Heart left ventricle (tissue), 16 donors: ENCODE measurements around the gene ZDHHC24. TPM values are rescaled to one million over a fixed set of nuclear protein-coding genes. Genes with fewer than 3 reads are reported as not detected.

Experiments used
- ATAC-seq, 4 donors: fragments of 200-7000 bp; cut with Tn5 transposase; one replicate each; pipeline ENCODE4 v1.9.1; 2020 to 2022; ENCODE audit warnings: moderate library complexity in 4 of 4, mild to moderate bottlenecking in 3 of 4, moderate number of reproducible peaks in 1 of 4
- DNase-seq, 5 donors: peaks; one replicate each; pipeline ENCODE4 v3.0.0-alpha.2; 2020
- H3K27ac ChIP-seq, 12 donors: fragments of 200-600 bp; sonication (generic) in 4 of 12; one replicate each; pipeline versions ENCODE4 v1.5.0 to v1.8.0; 2016 to 2022; ENCODE audit warnings: mild to moderate bottlenecking in 2 of 12
- H3K27me3 ChIP-seq, 9 donors: fragments of 200-600 bp; sonication (generic) in 2 of 9; one replicate each; pipeline versions ENCODE4 v1.5.1 to v1.8.0; 2016 to 2022; ENCODE audit warnings: mild to moderate bottlenecking in 3 of 9
- H3K36me3 ChIP-seq, 9 donors: fragments of 200-600 bp; sonication (generic) in 2 of 9; one replicate each; pipeline versions ENCODE4 v1.5.0 to v1.8.0; 2018 to 2022; ENCODE audit warnings: mild to moderate bottlenecking in 2 of 9
- H3K4me1 ChIP-seq, 12 donors: fragments of 200-600 bp; sonication (generic) in 4 of 12; one replicate each; pipeline versions ENCODE4 v1.5.0 to v1.8.0; 2016 to 2022; ENCODE audit warnings: mild to moderate bottlenecking in 3 of 12
- H3K4me3 ChIP-seq, 12 donors: fragments of 200-600 bp; sonication (generic) in 4 of 12; one replicate each; pipeline versions ENCODE4 v1.5.0 to v1.8.0; 2017 to 2022; ENCODE audit warnings: mild to moderate bottlenecking in 9 of 12, moderate library complexity in 4 of 12
- H3K9me3 ChIP-seq, 12 donors: fragments of 200-600 bp; sonication (generic) in 4 of 12; one replicate each; pipeline versions ENCODE4 v1.5.0 to v1.8.0; 2016 to 2022; ENCODE audit warnings: mild to moderate bottlenecking in 1 of 12
- POLR2A ChIP-seq, 2 donors: fragments of 450-650 bp; IDR thresholded peaks; one replicate each; pipeline ENCODE4 v1.6.1; 2017; ENCODE audit warnings: antibody characterized with exemption in 2 of 2, mild to moderate bottlenecking in 2 of 2, moderate library complexity in 2 of 2
- WGBS, 4 donors: extraction: QIAGEN DNeasy Blood & Tissue Kit in 2 of 4; methylation state at CpG; one replicate each; pipeline versions ENCODE4 v1.1.5 to v1.1.7; 2013 to 2018; 5-methylcytosine and 5-hydroxymethylcytosine counted together
- intact Hi-C, 10 donors: fragments of 100-400 bp; cut with DNase I; formaldehyde crosslinking; loops; one replicate each; pipeline versions ENCODE4 v1.11.1 to v1.14.2; 2022
- polyA plus RNA-seq, 2 donors: library from polyadenylated mRNA; stranded (reverse); fragments of 200-250 nt; gene quantifications; one replicate each; pipeline ENCODE4 v1.2.3, GENCODE V29; 2013
- total RNA-seq, 9 donors: library from RNA; depleted of rRNA in 2 of 9; stranded (reverse); fragments of >200 nt in 2 of 9; fragmentation: NEBNext Ultra II Directional in 3 of 9; extraction: Animal tissue kit (Norgen Biotek cat#: 25700) in 3 of 9; gene quantifications; one replicate each; pipeline versions ENCODE4 v1.1.0 to v1.2.4, GENCODE V29; 2016 to 2023
- TF ChIP-seq, protein P1 (sequence below), 12 donors: fragments of 200-600 bp; sonication (generic) in 4 of 12; IDR thresholded peaks; one replicate each; pipeline versions ENCODE4 v1.5.0 to v1.8.0; 2018 to 2022; ENCODE audit warnings: antibody characterized with exemption in 12 of 12, mild to moderate bottlenecking in 5 of 12
- donor health status: ischemic (EF 13 %, LVEDD 7.1; RV severe dilation, severe dysfunction).
- donor health status: healthy with polysubstance abuse.
- donor health status: DM: no; HTN: yes; CAD: no.
- donor health status: DM: no; HTN: no; CAD: no.
- donor health status: ischemic (EF 25% LVEDD 6.9; RV normal size, moderate dysfunction).
- donor health status: ischemic (EF 25% LVEDD 5.7; RV mildly dilated, moderate dysfunction).
- donor health status: healthy.
- donor health status: DM: yes; HTN: yes; CAD: no.
- donor health status: ischemic (EF 35%, LVEDD 5.7; RV mildly dilated, moderate dysfunction).
- donor health status: nonischemic (EF 11% LVEDD 7.7; RV severe dilation, severe dysfunction).
- donor health status: DM: yes; HTN: yes; CAD: no.
- donor health status: PGD.
- donor health status: ischemic (EF 29% LVEDD 5.4; RV normal size, mild dysfunction).
- donor health status: nonischemic (EF 23%, LVEDD 6.1; RV moderate dilation, normal function).

The ZDHHC24 gene
- total and polyA plus RNA-seq, 11 donors = 5.1 to 13.2 (median 6.7) TPM

DNA sequence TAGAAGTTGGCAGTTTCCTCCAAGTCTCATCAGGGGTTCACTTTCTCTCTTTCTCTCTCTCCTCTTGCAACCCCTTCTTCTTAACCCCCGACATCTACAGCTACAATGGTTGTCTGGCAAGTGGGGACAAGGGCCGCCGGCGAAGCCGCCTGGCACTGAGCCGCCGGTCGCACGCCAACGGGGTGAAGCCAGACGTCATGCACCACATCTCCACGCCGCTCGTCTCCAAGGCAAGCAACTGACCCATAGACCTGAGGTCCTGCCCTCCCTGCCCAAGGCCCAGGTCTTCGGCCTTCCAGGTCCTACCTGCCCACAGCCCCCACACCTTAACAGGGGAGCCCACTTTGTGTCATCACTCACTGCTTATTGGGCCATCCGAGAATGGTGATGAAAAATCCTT is 74.7 kb downstream of the ZDHHC24 start:
- intact Hi-C loops = no loop called here
- peaks cover 0 to 51% (median 27%) of the 10 kb centered on the region in 9 donors for H3K36me3 ChIP-seq
- no peaks in the 10 kb centered on the region for H3K27me3 ChIP-seq
- H3K4me1 ChIP-seq = peaks cover 0 to 23% (median 10%) of the 10 kb centered on the region in 12 donors
- ATAC-seq = no peak
- no peaks in the 10 kb centered on the region for H3K9me3 ChIP-seq
- 93 to 97% (median 96%) methylated on average over 16 of the region's 16 CpGs for WGBS, 4 donors
- TF ChIP-seq, protein P1, sequence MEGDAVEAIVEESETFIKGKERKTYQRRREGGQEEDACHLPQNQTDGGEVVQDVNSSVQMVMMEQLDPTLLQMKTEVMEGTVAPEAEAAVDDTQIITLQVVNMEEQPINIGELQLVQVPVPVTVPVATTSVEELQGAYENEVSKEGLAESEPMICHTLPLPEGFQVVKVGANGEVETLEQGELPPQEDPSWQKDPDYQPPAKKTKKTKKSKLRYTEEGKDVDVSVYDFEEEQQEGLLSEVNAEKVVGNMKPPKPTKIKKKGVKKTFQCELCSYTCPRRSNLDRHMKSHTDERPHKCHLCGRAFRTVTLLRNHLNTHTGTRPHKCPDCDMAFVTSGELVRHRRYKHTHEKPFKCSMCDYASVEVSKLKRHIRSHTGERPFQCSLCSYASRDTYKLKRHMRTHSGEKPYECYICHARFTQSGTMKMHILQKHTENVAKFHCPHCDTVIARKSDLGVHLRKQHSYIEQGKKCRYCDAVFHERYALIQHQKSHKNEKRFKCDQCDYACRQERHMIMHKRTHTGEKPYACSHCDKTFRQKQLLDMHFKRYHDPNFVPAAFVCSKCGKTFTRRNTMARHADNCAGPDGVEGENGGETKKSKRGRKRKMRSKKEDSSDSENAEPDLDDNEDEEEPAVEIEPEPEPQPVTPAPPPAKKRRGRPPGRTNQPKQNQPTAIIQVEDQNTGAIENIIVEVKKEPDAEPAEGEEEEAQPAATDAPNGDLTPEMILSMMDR (IDR thresholded peaks at IDR 0.05) = no peak
- TF ChIP-seq POLR2A (IDR thresholded peaks at IDR 0.05) = no peak
- H3K27ac ChIP-seq = no peak overlapping the region
- no peak overlapping the region for H3K4me3 ChIP-seq
- DNase-seq = no peak

Other genes starting within 250 kb of the ZDHHC24 start
- 10 to 100 TPM in 5 of 9 donors, 1 to 10 TPM in 4; 6.5 to 33.1 (median 11.8) TPM for gene CD248, start 229.0 kb downstream of the ZDHHC24 start, total RNA-seq
- 10 to 100 TPM in 1 of 2 donors, 1 to 10 TPM in 1; 6.0 to 19.9 TPM for gene CD248, start 229.0 kb downstream of the ZDHHC24 start, polyA plus RNA-seq
- 1 to 10 TPM in 8 of 9 donors, under 1 TPM in 1; 0.99 to 5.2 (median 1.5) TPM for gene RIN1, start 209.6 kb downstream of the ZDHHC24 start, total RNA-seq
- gene RIN1, start 209.6 kb downstream of the ZDHHC24 start, polyA plus RNA-seq = 1 to 10 TPM; 1.3 to 2.9 TPM
- gene BRMS1, start 200.9 kb downstream of the ZDHHC24 start, total RNA-seq = 10 to 100 TPM in 8 of 9 donors, 1 to 10 TPM in 1; 9.7 to 39.2 (median 16.5) TPM
- gene BRMS1, start 200.9 kb downstream of the ZDHHC24 start, polyA plus RNA-seq = 10 to 100 TPM; 24.7 to 77.4 TPM
- gene B4GAT1, start 198.4 kb downstream of the ZDHHC24 start, total RNA-seq = 100 to 1,000 TPM in 1 of 9 donors, 10 to 100 TPM in 8; 37.3 to 109 (median 52.3) TPM
- 10 to 100 TPM; 37.2 to 54.0 TPM for gene B4GAT1, start 198.4 kb downstream of the ZDHHC24 start, polyA plus RNA-seq
- 10 to 100 TPM in 6 of 9 donors, 1 to 10 TPM in 3; 6.8 to 30.9 (median 13.1) TPM for gene SLC29A2, start 174.3 kb downstream of the ZDHHC24 start, total RNA-seq
- 10 to 100 TPM; 18.2 to 29.7 TPM for gene SLC29A2, start 174.3 kb downstream of the ZDHHC24 start, polyA plus RNA-seq
- gene NPAS4, start 125.0 kb downstream of the ZDHHC24 start, total RNA-seq = under 1 TPM in 1 of 9 donors, not detected in 8; 0.75 TPM
- gene NPAS4, start 125.0 kb downstream of the ZDHHC24 start, polyA plus RNA-seq = under 1 TPM in 1 of 2 donors, not detected in 1; 0.04 TPM
- gene MRPL11, start 107.2 kb downstream of the ZDHHC24 start, total RNA-seq = 10 to 100 TPM; 38.9 to 56.9 (median 47.4) TPM
- 10 to 100 TPM; 48.9 to 62.8 TPM for gene MRPL11, start 107.2 kb downstream of the ZDHHC24 start, polyA plus RNA-seq
- 10 to 100 TPM in 3 of 9 donors, 1 to 10 TPM in 6; 7.2 to 26.2 (median 8.0) TPM for gene PELI3, start 79.1 kb downstream of the ZDHHC24 start, total RNA-seq
- 1 to 10 TPM; 5.8 to 9.2 TPM for gene PELI3, start 79.1 kb downstream of the ZDHHC24 start, polyA plus RNA-seq
- 10 to 100 TPM in 6 of 9 donors, 1 to 10 TPM in 3; 6.2 to 43.1 (median 14.9) TPM for gene DPP3, start 65.6 kb downstream of the ZDHHC24 start, total RNA-seq
- 10 to 100 TPM in 1 of 2 donors, 1 to 10 TPM in 1; 6.4 to 35.5 TPM for gene DPP3, start 65.6 kb downstream of the ZDHHC24 start, polyA plus RNA-seq
- gene BBS1, start 35.4 kb downstream of the ZDHHC24 start, total RNA-seq = 10 to 100 TPM; 15.8 to 51.8 (median 18.7) TPM
- gene BBS1, start 35.4 kb downstream of the ZDHHC24 start, polyA plus RNA-seq = 10 to 100 TPM; 11.0 to 11.9 TPM
- gene ACTN3, start 855 bp upstream of the ZDHHC24 start, total RNA-seq = not detected
- under 1 TPM; 0.01 to 0.04 TPM for gene ACTN3, start 855 bp upstream of the ZDHHC24 start, polyA plus RNA-seq
- 10 to 100 TPM; 34.6 to 76.4 (median 52.8) TPM for gene CTSF, start 22.6 kb upstream of the ZDHHC24 start, total RNA-seq
- 10 to 100 TPM; 17.7 to 23.3 TPM for gene CTSF, start 22.6 kb upstream of the ZDHHC24 start, polyA plus RNA-seq
- under 1 TPM; 0.14 to 0.63 (median 0.36) TPM for gene CCDC87, start 47.0 kb upstream of the ZDHHC24 start, total RNA-seq
- gene CCDC87, start 47.0 kb upstream of the ZDHHC24 start, polyA plus RNA-seq = under 1 TPM; 0.15 to 0.18 TPM
- gene CCS, start 47.1 kb upstream of the ZDHHC24 start, total RNA-seq = 10 to 100 TPM; 13.9 to 26.7 (median 19.1) TPM
- 10 to 100 TPM; 20.2 to 41.1 TPM for gene CCS, start 47.1 kb upstream of the ZDHHC24 start, polyA plus RNA-seq
- gene RBM14, start 70.6 kb upstream of the ZDHHC24 start, total RNA-seq = 10 to 100 TPM; 20.3 to 40.0 (median 30.6) TPM
- 10 to 100 TPM; 17.4 to 34.3 TPM for gene RBM14, start 70.6 kb upstream of the ZDHHC24 start, polyA plus RNA-seq
- gene RBM4, start 92.7 kb upstream of the ZDHHC24 start, total RNA-seq = 10 to 100 TPM; 46.4 to 89.4 (median 56.6) TPM
- gene RBM4, start 92.7 kb upstream of the ZDHHC24 start, polyA plus RNA-seq = 10 to 100 TPM; 46.8 to 61.6 TPM
- 10 to 100 TPM in 4 of 9 donors, 1 to 10 TPM in 5; 8.4 to 13.3 (median 10.0) TPM for gene RBM4B, start 131.8 kb upstream of the ZDHHC24 start, total RNA-seq
- gene RBM4B, start 131.8 kb upstream of the ZDHHC24 start, polyA plus RNA-seq = 1 to 10 TPM; 7.0 to 8.9 TPM
- gene SPTBN2, start 183.2 kb upstream of the ZDHHC24 start, total RNA-seq = 1 to 10 TPM in 3 of 9 donors, under 1 TPM in 6; 0.50 to 3.1 (median 0.91) TPM
- gene SPTBN2, start 183.2 kb upstream of the ZDHHC24 start, polyA plus RNA-seq = under 1 TPM; 0.30 to 0.62 TPM